KMS-11 (cell line): ENCODE results near the gene SCPEP1.

Source experiments
- H2AFZ ChIP-seq: fragments of 200-600 bp; sonication (generic); 2 replicates; pipeline ENCODE4 v1.6.1; 2016; ENCODE audit warnings: antibody characterized with exemption, mixed run types, low read depth
- H3K27ac ChIP-seq: fragments of 200-600 bp; sonication (generic); 2 replicates; pipeline ENCODE4 v1.6.1; 2016; ENCODE audit warnings: mild to moderate bottlenecking, mixed run types
- H3K27me3 ChIP-seq: fragments of 200-600 bp; sonication (generic); 2 replicates; pipeline ENCODE4 v1.6.1; 2017; ENCODE audit warnings: mild to moderate bottlenecking, low read depth, mixed run types, moderate library complexity; ENCODE audit not compliant: insufficient read depth
- H3K36me3 ChIP-seq: fragments of 200-600 bp; sonication (generic); 2 replicates; pipeline ENCODE4 v1.6.1; 2017; ENCODE audit warnings: mild to moderate bottlenecking, mixed run types; ENCODE audit not compliant: insufficient read depth
- H3K4me1 ChIP-seq: fragments of 200-600 bp; sonication (generic); 2 replicates; pipeline ENCODE4 v1.6.1; 2016; ENCODE audit warnings: mild to moderate bottlenecking, low read depth, mixed run types; ENCODE audit not compliant: poor library complexity, severe bottlenecking
- H3K4me2 ChIP-seq: fragments of 200-600 bp; sonication (generic); 2 replicates; pipeline ENCODE4 v1.7.0; 2016; ENCODE audit warnings: mild to moderate bottlenecking, mixed run types
- H3K4me3 ChIP-seq: fragments of 200-600 bp; sonication (generic); IDR thresholded peaks from 2 replicates; pipeline ENCODE4 v1.6.1; 2017; ENCODE audit warnings: low read depth, low read length, mixed read lengths; ENCODE audit not compliant: insufficient read depth
- H3K79me2 ChIP-seq: fragments of 200-600 bp; sonication (generic); 2 replicates; pipeline ENCODE4 v1.6.1; 2016; ENCODE audit warnings: low read depth, mixed run types; ENCODE audit not compliant: insufficient read depth
- H3K9ac ChIP-seq: fragments of 200-600 bp; sonication (generic); 2 replicates; pipeline ENCODE4 v1.6.1; 2016; ENCODE audit warnings: mild to moderate bottlenecking, mixed run types
- H4K20me1 ChIP-seq: fragments of 200-600 bp; sonication (generic); 2 replicates; pipeline ENCODE4 v1.6.1; 2016; ENCODE audit warnings: mild to moderate bottlenecking, mixed run types; ENCODE audit not compliant: insufficient read depth
- TF ChIP-seq, protein P1 (sequence below): fragments of 200-600 bp; sonication (generic); conservative IDR thresholded peaks from 2 replicates; pipeline ENCODE4 v1.6.1; 2017; ENCODE audit warnings: low read depth, mild to moderate bottlenecking, antibody characterized with exemption, low read length, moderate library complexity, mixed read lengths

Gene SCPEP1

DNA sequence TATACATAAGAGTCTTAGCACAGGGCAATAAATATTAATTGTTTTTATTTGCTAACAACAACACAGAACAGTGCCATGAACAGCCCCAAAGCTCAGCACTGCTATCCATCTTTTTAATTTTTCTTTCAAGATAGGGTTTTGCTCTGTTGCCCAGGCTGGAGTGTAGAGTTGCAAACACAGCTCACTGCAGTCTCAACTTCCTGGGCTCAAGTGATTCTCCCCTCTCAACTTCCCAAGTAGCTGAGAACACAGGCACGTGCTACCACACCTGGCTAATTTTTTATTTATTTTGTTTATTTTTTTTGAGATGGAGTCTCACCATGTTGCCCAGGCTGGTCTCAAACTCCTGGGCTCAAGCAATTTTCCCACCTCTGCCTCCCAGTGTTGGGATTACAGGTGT, 59.5 kb downstream of the SCPEP1 start:
- TF ChIP-seq, protein P1, sequence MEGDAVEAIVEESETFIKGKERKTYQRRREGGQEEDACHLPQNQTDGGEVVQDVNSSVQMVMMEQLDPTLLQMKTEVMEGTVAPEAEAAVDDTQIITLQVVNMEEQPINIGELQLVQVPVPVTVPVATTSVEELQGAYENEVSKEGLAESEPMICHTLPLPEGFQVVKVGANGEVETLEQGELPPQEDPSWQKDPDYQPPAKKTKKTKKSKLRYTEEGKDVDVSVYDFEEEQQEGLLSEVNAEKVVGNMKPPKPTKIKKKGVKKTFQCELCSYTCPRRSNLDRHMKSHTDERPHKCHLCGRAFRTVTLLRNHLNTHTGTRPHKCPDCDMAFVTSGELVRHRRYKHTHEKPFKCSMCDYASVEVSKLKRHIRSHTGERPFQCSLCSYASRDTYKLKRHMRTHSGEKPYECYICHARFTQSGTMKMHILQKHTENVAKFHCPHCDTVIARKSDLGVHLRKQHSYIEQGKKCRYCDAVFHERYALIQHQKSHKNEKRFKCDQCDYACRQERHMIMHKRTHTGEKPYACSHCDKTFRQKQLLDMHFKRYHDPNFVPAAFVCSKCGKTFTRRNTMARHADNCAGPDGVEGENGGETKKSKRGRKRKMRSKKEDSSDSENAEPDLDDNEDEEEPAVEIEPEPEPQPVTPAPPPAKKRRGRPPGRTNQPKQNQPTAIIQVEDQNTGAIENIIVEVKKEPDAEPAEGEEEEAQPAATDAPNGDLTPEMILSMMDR, result no peak
- Histone ChIP-seq H3K27ac (no peak overlapping the region), H4K20me1 (no peaks in the 10 kb centered on the region), H3K9ac (no peak overlapping the region), H2AFZ (no peak overlapping the region), H3K36me3 (no peaks in the 10 kb centered on the region), H3K4me3 (no peak overlapping the region), H3K79me2 (no peaks in the 10 kb centered on the region), H3K4me2 (no peak overlapping the region), H3K4me1 (no peaks in the 10 kb centered on the region), H3K27me3 (no peaks in the 10 kb centered on the region)

DNA sequence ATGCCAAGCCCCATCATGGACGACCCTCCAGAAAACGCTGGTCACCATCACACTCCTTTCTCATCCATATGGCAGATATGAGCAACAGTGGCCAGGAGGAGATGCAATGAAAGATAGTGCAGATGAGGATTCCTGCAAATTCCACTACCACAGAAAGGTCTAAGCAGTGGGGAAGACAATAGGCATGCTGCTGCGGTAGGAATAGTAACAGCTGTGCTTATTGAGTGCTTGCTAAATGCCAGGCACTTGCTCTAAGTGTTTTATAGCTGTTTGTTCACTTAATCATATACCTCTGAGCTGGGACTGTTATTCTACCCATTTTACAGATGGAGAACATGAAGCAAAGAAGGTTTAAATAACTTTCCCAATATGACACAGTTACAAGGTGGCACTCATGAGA, 60.6 kb downstream of the SCPEP1 start:
- Histone ChIP-seq H3K79me2 (no peaks in the 10 kb centered on the region), H3K4me2 (no peak overlapping the region), H3K27me3 (no peaks in the 10 kb centered on the region), H3K9ac (no peak overlapping the region), H3K4me3 (no peak overlapping the region), H2AFZ (no peak overlapping the region), H3K4me1 (no peaks in the 10 kb centered on the region), H3K36me3 (no peaks in the 10 kb centered on the region), H4K20me1 (no peaks in the 10 kb centered on the region), H3K27ac (no peak overlapping the region)
- TF ChIP-seq, protein P1, result no peak

DNA sequence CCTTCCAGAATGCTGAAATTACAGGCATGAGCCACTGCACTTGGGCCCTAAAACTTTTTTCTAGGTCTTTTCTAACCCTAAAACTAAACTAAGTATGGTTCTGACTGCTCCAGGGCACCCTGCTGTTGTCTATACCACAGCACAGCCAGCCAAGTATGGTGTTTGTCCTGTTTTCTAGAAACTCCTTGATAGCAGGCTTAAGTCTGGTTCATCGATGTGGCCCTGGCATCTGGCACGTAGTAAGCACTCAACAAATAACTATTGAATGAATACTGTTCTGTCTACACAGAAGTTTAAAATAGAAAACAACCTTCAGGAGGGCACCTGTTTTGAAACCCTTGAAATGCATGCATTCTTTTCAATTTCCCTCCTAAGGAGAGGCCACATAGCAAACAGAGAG, 62.6 kb downstream of the SCPEP1 start:
- no peak overlapping the region for H3K4me2 ChIP-seq
- H3K9ac ChIP-seq, result no peak overlapping the region
- H3K4me1 ChIP-seq, result no peaks in the 10 kb centered on the region
- no peaks in the 10 kb centered on the region for H3K79me2 ChIP-seq
- no peak overlapping the region for H3K27ac ChIP-seq
- no peaks in the 10 kb centered on the region for H3K27me3 ChIP-seq
- H2AFZ ChIP-seq, result no peak overlapping the region
- no peaks in the 10 kb centered on the region for H3K36me3 ChIP-seq
- no peaks in the 10 kb centered on the region for H4K20me1 ChIP-seq
- TF ChIP-seq, protein P1, result no peak
- H3K4me3 ChIP-seq, result no peak overlapping the region

DNA sequence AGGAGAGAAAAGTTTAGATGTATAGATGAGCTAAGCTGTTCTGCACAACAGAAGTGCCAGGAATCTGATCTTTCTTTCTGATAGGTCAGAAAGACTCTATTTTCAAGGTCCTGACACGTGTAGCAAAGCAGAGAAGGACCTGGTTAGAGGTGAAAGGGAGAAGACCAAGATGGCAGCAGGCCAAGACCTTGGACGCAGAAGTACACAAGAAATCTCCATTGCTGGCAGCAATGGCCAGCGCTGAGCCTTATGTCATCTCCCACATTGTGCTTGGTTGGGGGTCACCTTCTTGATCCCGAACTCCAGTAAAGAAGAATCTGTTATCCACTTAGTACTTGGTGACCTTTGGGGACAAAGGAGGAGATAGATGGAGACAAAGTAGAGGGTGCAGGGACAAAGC, 65.3 kb downstream of the SCPEP1 start:
- no peaks in the 10 kb centered on the region for H3K27me3 ChIP-seq
- TF ChIP-seq, protein P1, result no peak
- no peak overlapping the region for H3K27ac ChIP-seq
- H3K79me2 ChIP-seq, result no peaks in the 10 kb centered on the region
- no peaks in the 10 kb centered on the region for H4K20me1 ChIP-seq
- no peak overlapping the region for H3K9ac ChIP-seq
- no peaks in the 10 kb centered on the region for H3K36me3 ChIP-seq
- H2AFZ ChIP-seq, result no peak overlapping the region
- no peak overlapping the region for H3K4me3 ChIP-seq
- no peak overlapping the region for H3K4me2 ChIP-seq
- peaks cover 10% of the 10 kb centered on the region for H3K4me1 ChIP-seq
